Smooth muscle cell of the brain vasculature (primary cell): ENCODE measurements around the gene APOL1.
"Not testable (repeated sequence)": the region's sequence is repeated elsewhere in the genome, so short reads cannot be mapped to it uniquely, and the experiment has no call there.

Source experiments
- DNase-seq: peaks from one replicate; pipeline ENCODE4 v3.0.0-alpha.2; 2012; ENCODE audit warnings: low read depth, low spot score

The APOL1 gene

DNA sequence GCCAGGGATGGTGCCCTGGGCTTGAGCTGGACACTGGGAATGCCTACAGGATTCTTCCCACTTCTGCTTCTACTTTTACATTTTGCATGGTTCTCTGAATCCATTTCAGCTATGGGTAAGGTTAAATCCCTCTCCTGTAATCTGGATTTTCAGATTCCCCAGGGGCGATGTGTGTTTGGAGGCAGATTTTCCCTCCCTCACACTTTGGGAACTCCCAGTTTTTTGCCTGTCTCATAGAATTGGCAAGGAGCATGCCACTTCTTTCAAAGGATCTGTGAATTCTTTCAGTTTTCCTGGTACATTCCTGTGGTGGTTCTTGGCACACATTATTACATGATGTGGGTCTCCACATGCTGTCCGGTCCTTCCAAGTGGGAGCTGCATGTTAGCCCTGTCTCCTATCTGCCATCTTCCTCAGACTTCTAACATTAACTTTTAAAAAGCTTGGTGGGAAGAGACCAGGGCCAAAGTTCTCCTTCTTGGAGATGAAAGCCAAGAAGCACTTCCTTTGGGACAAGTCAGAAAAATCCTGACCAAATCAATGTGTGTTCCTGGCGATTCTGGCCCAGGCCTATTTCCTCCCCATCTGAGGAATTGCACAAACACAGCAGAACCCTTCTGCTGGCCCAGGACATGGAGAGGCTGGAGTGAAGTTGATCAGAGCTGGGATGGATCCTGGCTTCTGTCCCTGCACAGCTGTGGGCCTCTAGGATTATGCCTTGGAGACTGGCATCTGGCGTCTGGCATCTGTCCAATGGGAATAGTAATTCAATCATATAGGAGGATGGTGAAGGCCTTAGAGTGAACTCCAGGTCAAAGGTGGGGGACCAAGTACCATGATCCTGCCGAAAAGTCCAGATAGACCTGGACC is 8.2 kb upstream of the APOL1 start:
- DNase-seq, result no peak

DNA sequence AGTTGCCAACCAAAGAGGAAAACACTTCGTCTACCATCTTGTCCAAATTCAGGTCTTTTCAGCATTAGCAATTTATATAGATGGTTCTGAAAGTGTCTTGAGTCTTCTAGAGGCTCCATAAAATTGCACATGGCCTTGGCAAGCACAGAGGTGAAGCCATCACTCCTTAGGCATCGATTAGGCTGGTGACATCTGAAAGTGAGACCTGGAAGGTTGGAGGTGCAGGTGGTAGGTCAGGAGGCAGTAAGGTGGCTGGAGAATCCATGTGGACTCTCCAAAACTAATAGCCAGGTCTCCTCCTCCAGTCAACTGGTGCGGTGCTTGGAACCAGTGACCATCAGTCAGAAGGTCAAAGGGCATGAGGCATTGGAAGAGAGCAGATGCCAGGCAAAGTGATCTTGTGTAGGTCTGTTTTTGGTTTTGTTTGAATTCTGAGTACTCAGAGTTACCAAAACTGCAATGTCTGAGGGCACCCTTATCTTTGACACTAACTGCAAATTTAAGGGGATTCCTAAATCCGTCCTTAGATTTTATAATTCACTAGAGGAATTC is 7.1 kb upstream of the APOL1 start:
- no peak for DNase-seq

DNA sequence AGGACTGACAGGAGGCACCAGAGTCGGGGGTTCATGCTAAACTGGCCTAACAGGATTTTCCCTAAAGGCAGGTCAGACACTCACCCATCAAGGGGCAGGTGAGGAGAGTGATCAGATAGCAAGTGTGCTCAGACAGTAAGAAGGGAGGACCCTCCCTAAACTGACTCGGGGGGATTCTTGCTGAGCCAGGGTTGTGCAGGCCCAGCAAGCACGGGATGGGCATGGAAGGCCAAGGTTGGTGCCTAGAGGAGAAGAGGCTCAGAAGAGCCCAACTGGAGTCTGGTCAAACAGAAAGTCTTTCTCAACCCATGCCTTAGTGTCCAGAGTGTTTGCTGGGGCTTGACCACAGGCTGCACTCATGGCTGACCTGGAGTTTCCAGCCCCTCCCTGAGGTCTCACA is 6.2 kb upstream of the APOL1 start:
- no peak for DNase-seq

DNA sequence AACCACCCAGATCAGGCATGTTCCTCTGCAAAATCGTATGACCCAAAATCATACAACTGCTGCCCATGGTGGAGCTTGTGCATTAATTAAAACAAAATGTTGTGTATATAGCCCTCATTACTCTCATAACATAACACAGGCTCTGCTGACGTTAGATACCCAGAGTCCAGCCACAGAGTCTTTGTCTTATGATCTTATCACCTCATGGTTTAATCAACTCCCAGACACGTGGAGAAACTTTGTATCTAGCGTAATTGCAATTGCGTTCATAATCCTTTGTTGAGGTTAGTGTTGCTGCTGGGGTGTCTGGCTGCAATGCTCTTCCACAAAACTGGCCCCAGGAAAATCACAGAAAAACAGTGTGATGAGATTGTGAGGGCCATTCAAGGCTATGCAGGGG is 5.0 kb upstream of the APOL1 start:
- DNase-seq, result no peak

DNA sequence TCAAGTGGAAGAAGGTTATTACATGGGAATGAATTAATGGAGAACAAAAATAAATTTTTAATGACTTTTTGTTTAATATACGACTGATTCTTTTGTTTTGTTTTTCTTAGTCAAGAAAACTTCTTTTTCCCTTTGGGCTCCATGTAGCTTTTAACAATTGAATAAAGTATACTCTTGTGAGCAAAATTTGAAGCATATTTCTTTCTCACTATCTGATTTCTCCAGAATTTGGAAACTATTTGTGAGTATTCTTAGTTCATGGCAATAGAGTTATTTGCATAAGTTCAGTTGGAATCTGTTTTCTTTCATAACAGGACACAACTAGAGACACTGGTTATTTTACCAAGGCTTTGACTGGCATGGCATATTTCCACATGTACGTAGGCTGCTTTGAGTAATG is 3.8 kb upstream of the APOL1 start:
- no peak for DNase-seq

DNA sequence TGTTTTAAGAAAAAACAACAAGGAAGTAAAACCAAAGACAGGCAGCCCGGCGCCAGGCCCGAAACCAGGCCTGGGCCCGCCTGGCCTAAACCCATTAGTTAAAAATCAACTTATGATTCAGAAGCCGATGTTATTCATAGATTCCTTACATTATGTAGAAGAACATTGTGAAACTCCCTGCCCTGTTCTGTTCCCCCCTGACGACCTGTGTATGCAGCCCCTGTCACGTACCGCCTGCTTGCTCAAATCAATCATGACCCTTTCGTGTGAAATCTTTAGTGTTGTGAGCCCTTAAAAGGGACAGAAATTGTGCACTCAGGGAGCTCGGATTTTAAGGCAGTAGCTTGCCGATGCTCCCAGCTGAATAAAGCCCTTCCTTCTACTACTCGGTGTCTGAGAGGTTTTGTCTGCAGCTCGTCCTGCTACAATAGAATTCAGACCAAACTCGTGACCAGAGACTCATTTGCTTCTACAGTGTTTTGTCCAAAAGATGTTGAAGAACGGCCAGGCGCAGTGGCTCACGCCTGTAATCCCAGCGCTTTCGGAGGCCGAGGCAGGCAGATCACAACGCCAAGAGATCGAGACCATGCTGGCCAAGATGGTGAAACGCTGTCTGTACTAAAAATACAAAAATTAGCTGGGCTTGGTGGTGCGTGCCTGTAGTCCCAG is 2.5 kb upstream of the APOL1 start:
- not testable (repeated sequence) for DNase-seq

DNA sequence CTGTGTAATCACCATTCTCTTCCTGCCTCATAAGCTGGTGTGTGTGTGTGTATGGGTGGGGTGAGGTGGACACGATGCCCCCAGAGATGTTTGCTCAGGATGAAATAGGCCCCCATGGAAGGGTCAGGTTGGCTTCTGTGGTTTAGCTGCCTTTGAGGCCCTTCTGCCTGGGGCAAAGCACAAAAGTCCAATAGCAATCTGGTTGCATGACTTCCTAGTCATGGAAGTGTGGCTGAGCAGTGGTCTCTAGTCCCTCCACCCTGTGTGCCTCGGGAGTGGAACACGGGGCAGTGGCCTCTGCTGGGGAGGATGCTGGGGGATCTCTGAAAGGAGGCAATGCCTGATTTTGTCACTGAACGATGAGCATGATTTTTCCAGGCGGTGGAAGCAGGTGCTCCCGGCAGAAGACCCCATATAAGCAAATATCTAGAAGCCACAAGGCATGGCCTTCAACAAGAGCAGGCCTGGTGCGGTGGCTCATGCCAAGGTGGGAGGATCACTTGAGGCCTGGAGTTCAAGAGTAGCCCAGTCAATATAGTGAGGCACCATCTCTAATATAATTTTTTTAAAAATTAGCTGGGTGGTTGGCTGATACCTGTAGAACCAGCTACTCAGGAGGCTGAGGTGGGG is 839 bp upstream of the APOL1 start:
- not testable (repeated sequence) for DNase-seq

DNA sequence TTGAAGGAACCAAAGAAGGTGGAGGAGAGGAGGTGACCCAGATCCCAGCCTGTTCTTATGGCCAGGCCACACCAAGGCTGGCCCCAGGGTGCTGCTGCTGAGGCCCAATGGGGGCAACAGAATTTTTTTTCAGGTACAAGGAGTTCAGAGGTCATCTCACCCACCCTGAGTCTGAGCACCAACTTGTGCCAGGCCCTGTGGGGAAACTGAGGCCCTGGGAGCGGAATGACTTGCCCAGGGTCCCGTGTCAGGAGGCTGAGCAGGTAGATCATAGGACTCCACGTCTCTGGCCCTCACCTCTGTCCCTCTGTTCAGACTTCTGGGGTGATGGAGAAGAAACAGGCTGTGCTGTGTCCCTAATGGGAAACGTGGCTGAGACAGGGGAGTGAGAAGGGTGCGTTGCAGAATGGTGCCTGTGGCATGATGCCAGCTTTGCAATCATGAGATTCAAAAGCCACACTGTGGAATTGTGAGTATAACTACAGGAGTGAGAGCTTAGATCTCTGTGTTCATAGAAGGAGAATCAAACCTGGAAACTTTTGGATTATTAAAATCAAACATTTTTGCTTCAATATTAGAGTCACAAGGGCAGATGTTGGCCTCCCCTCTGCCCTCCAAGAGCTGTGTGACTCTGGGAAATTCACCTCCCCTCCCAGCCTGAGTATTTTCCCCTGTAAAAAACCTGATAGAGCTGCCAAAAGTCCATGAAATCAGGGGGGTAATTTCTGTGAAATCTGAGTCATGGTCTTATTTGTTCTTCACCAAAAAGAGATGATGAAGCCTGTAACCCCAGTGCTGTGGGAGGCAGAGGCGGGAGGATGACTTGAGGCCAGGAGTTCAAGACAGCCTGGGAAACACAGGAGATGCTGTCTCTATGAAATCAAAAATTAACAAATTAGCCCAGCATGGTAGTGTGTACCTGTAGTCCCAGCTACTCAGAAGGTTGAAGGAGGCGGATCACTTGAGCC is 874 bp downstream of the APOL1 start:
- DNase-seq, result no peak

DNA sequence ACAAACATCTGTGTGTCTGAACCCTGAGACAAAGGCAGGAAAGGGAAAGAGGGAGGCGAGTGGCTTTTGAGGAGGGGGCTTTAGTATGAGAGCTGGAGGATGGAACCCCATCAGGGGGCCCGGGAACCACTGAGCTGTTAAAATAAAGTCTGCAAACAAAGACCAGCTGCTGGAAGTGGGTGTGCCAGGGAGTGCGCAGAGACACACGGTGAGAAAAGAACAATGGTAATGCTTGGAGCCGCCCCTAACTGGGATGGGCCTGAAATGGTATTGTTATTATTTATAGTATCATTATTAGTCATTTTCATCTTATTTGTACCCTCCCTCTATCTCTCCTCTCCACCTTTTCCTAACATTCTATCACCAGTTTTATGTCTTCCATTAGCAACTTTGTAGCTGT is 2.6 kb downstream of the APOL1 start:
- not testable (repeated sequence) for DNase-seq

DNA sequence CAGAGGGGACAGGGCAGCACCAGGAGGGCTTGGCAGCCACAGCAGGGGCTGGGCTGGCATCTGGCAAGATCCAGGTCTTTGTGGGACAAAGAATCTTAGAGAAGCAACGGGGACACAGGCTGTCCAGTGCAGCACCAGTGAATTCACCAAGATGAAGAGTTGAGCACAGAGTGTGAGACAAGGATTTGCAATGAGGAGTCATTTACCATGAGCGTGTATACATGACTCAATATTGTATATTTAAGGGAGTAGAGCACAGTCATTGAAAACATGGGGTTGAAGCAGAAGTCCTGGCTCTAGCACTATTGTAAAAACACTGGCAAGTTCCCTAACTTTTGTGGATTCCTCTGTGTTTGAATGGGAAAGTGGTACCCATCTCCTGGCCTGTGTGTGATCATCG is 3.5 kb downstream of the APOL1 start:
- no peak for DNase-seq

DNA sequence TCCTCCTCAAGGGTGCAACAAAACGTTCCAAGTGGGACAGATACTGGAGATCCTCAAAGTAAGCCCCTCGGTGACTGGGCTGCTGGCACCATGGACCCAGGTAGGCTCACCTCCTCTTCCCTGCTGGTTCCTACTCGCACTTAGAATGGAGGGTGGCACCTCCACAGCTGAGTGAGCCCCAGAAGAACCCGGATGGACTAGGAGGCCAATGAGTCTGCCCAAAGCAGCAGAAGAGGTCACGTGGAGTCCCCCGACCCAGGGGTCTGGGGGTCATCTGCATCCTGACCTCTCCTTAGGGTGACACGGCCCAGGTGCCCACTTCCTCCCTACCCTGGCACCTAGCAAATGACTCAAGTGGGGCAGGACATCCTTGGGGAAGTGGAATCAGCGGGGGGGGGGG is 4.4 kb downstream of the APOL1 start:
- no peak for DNase-seq

DNA sequence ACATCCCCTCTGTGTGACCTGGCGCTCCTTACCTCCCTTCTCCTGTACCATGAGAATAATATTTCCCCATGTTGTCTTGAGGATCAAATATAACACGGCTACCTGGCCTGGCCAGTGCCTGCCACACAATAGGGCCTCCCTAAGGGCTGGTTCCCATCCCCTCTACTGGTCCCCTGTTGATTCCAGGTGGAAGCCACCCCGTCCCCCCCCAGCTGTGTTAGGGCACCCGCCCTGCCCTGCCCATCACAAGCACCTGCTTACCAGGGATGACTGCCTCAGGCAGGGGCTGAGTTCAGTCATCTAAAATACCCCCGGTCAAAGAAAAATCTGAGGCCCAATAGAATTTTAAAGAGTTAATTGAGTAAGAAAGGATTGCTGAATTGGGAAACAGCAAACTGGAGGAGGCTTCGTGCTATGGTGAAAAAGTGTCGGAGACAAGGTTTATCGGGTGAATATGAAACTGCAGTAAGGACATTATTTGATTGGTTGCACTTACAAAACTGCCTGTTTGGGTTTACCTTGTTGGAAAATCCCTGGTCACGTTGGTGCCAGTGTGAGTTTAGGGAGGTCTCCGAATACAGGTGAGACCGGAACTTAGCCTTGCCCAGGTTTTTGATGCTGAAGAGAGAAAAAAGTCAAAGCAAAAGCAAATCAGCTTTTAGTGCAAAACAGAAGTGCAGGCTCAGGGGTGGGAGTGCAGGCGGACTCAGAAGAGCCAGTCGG is 5.2 kb downstream of the APOL1 start:
- no peak for DNase-seq

DNA sequence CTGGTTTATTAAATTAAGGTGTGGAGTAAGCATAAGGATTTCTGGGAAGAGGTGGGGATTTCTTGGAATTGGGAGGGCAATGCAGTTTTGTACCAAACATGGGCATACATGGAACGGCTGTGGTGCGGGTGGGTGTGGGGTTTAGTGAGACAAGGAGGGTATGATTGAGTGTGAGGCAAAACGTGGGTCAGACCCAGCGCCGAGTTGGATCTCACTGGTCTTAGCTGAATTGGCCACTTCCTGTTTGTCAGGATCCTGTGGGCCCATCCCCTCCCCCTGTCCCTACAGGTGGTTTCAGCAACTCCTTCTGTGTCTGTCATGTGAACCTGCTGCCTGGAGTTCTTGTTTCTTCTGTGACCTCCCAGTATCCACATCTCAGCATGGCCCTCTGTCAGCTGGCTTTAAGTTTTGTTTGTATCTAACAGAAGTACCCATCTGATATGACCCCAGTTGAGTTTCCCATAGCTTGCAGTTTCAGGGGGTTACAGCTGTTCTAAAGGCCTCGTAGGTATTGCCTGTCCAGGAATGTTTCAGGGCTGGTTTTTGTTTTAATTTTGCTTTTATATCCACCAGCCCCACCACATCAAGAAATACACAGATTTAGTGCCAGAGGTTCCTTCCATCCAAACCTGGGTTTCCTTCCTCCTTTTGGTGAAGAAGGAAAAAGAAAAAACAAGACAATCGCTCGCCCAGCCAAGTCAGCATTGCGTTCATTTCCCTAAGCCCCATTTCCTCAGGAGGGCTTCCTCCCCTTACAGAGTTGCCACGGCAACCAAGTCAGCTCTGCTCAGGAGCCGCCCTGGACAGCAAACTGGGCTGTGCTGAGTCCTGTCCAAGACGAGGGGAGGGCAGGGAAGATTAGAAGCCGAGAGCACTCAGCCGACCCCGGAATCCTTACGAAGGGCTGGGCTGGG is 6.0 kb downstream of the APOL1 start:
- no peak for DNase-seq

DNA sequence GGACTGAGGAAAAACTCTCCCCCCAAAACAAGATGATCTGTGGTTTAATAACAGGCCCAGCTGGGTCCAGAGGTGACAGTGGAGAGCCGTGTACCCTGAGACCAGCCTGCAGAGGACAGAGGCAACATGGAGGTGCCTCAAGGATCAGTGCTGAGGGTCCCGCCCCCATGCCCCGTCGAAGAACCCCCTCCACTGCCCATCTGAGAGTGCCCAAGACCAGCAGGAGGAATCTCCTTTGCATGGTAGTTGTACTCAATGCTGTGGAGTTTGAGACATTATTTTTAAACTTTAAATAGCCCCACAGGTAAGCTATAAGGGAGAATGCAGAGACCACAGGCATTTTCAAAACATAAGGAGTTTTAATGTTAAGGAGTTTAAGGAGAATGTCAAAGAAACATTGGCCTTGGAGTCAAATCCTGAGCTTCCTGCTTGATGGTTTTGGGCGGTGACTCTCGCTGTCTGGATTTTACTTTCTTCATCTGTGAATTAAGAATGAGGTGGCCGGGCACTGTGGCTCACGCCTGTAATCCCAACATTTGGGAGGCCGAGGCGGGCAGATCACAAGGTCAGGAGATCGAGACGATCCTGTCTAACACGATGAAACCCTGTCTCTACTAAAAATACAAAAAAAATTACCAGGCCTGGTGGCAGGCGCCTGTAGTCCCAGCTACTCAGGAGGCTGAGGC is 6.8 kb downstream of the APOL1 start:
- no peak for DNase-seq

DNA sequence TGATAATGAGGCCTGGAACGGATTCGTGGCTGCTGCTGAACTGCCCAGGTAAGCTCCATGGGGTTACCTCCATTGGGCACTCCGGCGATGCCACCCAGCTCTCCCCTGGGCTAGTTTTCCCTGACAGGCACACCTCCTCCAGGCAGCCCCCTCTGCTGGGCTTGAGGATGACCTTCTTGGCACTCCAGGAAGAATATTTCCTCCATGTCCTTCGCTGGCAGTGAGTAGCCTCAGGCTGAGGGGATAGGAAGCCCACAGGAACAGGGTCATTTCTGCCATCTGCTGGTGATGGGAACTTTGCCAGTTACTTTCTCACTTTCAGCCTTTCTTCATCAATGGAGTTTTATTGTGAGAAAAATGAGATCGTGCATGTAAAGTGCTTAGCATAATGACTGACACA is 8.7 kb downstream of the APOL1 start:
- DNase-seq, result not testable (repeated sequence)

DNA sequence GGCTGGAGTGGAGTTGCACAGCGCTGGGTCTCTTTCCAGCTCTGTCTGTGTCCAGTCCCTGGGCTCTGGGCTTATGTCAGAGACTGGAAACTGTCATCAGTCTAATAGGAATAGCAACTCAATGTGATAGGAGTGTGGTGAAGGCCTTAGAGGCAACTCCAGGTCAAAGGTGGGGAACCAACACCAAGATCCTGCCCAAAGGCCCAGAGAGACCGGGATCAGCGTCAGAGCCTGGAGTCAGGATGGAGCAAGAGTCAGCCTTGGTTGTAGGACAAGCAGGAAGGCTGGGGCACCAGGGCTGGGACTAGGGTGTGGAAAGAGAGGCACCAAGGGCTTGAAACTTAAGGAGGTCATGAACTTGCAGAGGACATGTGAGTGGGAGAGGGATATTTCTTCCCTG is 9.4 kb downstream of the APOL1 start:
- not testable (repeated sequence) for DNase-seq

DNA sequence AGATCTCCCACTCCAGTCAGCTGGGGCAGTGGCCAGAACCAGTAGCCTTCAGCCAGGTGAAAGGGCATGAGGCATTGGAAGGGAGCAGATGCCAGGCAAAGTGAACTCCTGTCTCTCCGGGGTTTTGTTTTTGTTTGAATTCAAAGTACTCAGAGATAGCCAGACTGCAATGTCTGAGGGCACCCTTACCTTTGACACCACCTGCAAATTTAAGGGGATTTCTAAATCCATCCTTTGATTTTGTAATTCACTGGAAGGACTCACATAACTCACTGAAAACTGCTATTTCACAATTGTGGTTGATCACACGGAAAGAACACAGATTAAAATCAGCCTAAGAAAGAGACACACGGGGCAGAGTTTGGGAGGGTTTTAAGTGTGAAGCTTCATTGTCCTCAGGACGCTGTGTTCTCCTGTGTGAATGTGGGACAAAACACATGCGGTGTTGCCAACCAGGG is 10.3 kb downstream of the APOL1 start:
- DNase-seq, result not testable (repeated sequence)

DNA sequence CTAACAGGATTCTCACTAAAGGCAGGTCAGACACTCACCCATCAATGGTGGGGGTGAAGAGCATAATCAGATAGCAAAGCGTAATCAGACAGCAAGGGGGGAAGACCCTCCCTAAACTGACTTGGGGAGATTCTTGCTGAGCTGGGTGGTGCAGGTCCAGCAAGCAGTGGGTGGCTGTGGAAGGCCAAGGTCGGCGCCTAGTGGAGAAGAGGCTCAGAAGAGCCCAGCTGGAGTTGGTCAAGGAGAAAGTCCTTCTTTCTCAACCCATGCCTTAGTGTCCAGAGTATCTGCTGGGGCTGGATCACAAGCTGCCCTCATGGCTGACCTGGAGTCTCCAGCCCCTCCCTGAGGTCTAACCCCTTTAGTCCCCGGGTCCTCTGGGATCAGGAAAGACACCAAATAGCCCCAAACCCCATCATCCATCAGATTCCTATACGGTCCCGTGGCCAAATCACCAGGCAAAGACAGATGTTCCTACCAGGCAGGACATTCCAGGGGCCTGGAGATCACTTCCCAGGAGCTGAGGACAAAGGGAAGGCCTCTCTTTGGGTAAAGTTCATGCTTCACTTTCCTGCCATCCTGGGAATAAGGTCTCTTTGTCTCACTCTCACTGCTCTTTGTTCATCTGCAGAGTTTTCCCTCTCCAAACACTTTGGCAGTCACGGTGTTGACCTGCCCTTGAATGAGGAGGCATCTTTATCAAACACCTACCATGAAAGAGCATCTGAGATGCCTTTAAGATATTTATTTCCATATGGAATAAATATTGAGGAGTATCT is 11.1 kb downstream of the APOL1 start:
- not testable (repeated sequence) for DNase-seq
